ENCODE data around the gene PKN3.

Gene PKN3

DNA sequence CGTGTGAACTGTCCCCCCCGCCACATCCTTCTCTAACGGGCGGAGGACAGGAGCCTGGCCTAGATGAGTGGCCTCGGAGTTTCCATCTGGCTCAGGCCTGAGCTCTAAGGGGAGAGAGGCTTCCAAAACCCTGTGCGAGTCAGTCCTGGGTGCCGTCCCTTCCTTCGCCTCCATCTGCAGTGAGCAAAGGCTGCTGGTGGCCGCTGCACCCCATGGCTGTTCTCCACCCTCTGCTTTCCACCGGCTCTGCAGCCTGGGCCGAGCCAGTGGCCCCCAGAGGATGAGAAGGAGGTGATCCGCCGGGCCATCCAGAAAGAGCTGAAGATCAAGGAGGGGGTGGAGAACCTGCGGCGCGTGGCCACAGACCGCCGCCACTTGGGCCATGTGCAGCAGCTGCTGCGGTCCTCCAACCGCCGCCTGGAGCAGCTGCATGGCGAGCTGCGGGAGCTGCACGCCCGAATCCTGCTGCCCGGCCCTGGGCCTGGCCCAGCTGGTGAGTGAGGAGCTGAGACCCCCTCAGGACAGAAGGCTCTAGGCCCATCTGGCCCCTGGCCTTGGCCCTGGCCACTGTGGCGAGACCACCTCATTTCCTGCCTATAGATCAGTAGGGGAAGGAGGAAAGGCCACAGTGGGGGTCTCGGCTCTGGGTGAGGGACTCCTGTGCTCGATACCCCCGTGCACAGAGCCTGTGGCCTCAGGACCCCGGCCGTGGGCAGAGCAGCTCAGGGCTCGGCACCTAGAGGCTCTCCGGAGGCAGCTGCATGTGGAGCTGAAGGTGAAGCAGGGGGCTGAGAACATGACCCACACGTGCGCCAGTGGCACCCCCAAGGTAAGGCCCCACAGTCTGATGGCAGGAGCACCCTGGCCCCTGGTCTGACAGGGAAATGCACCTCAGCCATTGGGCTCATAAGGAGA is 3.0 kb downstream of the PKN3 start:
- TF ChIP-seq, protein P1, sequence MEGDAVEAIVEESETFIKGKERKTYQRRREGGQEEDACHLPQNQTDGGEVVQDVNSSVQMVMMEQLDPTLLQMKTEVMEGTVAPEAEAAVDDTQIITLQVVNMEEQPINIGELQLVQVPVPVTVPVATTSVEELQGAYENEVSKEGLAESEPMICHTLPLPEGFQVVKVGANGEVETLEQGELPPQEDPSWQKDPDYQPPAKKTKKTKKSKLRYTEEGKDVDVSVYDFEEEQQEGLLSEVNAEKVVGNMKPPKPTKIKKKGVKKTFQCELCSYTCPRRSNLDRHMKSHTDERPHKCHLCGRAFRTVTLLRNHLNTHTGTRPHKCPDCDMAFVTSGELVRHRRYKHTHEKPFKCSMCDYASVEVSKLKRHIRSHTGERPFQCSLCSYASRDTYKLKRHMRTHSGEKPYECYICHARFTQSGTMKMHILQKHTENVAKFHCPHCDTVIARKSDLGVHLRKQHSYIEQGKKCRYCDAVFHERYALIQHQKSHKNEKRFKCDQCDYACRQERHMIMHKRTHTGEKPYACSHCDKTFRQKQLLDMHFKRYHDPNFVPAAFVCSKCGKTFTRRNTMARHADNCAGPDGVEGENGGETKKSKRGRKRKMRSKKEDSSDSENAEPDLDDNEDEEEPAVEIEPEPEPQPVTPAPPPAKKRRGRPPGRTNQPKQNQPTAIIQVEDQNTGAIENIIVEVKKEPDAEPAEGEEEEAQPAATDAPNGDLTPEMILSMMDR (conservative IDR thresholded peaks at IDR 0.05; ENCODE audit: low read depth, low read length): no peak
- DNase-seq (ENCODE audit: low read depth): no peak
- H3K4me3 ChIP-seq (ENCODE audit: low read depth, low read length): no peak overlapping the region

DNA sequence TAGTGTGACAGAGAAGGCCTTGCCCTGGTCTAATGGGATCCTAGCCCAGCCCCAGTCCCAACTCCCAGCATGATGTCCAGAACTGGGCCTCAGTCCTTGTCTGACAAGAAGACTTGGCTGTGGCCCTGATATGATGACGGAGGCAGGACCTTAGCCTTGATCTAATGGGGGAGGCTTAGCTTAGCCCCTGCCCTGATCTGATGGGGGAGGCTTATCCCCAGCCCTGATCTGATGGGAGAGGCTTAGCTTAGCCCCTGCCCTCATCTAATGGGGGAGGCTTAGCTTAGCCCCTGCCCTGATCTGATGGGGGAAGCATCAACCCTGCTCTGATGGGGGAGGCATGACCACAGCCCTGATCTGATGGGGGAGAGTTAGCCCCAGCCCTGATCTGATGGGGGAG is 3.7 kb downstream of the PKN3 start:
- no peak overlapping the region for H3K4me3 ChIP-seq (ENCODE audit: low read depth, low read length)
- TF ChIP-seq, protein P1 (conservative IDR thresholded peaks at IDR 0.05; ENCODE audit: low read depth, low read length): no peak
- no peak for DNase-seq (ENCODE audit: low read depth)

DNA sequence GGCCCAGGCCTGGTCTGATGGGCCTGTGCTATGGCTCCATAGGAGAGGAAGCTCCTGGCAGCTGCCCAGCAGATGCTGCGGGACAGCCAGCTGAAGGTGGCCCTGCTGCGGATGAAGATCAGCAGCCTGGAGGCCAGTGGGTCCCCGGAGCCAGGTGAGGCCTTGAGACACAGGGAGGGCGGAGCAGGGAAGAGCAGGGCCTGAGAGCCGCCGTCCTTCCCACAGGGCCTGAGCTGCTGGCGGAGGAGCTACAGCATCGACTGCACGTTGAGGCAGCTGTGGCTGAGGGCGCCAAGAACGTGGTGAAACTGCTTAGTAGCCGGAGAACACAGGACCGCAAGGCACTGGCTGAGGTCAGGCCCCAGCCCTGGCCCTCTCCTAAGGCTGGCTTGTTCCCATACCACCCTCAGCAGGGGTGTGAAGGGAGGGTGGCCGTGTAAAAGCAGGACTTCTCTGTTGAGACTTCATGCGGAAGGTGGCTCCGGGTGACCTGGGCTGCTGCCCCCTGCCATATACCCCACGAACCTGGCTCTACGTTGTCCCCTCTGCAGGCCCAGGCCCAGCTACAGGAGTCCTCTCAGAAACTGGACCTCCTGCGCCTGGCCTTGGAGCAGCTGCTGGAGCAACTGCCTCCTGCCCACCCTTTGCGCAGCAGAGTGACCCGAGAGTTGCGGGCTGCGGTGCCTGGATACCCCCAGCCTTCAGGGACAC is 4.5 kb downstream of the PKN3 start:
- DNase-seq (ENCODE audit: low read depth): no peak
- TF ChIP-seq, protein P1 (conservative IDR thresholded peaks at IDR 0.05; ENCODE audit: low read depth, low read length): no peak

DNA sequence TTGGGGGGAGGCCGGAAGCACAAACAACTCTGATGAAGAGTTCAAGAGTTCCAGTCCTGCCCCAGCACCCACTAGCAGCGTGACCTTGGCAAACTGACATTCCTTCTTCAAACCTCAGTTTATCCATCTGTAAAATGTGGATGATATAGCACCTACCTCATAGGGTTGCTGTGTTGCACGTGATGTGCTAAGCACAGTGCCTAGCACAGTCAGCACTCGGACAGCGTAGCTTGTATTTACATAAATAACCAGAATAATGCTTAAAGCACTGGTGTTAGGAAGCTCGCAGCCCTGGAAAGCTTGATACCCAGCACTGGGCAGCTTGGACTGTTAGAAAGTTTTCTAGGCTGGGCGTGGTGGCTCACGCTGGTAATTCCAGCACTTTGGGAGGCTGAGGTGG is 5.1 kb downstream of the PKN3 start:
- no peak overlapping the region for H3K4me3 ChIP-seq (ENCODE audit: low read depth, low read length)
- TF ChIP-seq, protein P1 (conservative IDR thresholded peaks at IDR 0.05; ENCODE audit: low read depth, low read length): no peak
- no peak for DNase-seq (ENCODE audit: low read depth)

More for the DNA sequence above, 4.5 kb downstream of the PKN3 start:
- H3K4me3 ChIP-seq (ENCODE audit: low read depth, low read length): no peak overlapping the region

DNA sequence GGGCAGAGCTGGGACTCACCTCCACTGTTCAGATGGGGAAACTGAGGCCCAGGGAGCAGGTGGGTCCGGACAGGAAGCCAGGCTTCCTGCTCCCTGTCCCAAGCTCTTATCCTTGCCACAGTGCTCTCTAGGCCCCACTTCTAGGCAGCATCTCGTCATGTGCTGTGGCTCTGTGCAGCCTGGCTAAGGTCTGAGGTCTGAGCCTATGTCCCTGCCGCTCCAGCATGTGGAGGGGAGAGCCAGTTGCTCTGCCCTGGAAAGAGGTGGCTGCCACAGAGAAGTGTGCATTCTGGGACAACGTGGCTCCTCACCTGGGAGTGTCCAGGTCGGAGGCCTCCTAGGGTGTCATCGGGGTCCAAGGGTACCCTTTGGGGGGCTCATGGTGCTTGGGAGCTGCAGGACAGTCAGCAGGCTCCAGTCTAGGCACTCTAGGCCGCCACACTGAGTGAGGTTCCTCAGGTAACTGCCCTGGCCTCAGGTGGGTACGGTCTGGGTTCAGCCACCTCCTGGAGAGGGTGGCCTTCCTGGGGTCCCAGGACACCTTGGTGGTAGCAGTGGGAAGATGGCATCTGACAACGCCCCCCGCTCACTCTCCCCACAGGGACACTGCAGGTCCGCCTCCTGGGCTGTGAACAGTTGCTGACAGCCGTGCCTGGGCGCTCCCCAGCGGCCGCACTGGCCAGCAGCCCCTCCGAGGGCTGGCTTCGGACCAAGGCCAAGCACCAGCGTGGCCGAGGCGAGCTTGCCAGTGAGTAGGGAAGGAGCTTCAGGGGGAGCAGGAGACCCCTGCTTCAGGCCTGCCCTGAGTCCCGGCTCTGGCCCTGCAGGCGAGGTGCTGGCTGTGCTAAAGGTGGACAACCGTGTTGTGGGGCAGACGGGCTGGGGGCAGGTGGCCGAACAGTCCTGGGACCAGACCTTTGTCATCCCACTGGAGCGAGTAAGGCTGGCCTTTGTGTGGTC is 10.4 kb downstream of the PKN3 start:
- no peak for DNase-seq (ENCODE audit: low read depth)
- H3K4me3 ChIP-seq (ENCODE audit: low read depth, low read length): no peak overlapping the region
- TF ChIP-seq, protein P1 (conservative IDR thresholded peaks at IDR 0.05; ENCODE audit: low read depth, low read length): no peak

DNA sequence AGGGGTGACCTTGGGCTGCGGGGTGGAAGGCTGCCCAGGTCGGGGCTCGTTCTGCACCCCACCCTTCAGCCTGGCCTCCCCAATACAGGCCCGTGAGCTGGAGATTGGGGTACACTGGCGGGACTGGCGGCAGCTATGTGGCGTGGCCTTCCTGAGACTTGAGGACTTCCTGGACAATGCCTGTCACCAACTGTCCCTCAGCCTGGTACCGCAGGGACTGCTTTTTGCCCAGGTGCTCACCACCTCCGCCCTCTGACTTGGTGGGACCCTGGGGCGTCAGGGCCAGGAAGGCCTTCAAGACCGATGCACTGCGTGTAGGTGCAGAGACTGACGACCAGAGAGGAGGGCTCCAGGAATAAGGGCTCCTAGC is 11.1 kb downstream of the PKN3 start:
- no peak overlapping the region for H3K4me3 ChIP-seq (ENCODE audit: low read depth, low read length)
- DNase-seq (ENCODE audit: low read depth): no peak

More for the DNA sequence above, 11.1 kb downstream of the PKN3 start:
- TF ChIP-seq, protein P1 (conservative IDR thresholded peaks at IDR 0.05; ENCODE audit: low read depth, low read length): no peak

Measured in choroid plexus epithelial cell (primary cell).